ENCODE results near the gene SMIM41.

GRCh38 chr12:52147964-52148463 is 68.5 kb downstream of the SMIM41 start:
- TF ChIP-seq, protein P1, sequence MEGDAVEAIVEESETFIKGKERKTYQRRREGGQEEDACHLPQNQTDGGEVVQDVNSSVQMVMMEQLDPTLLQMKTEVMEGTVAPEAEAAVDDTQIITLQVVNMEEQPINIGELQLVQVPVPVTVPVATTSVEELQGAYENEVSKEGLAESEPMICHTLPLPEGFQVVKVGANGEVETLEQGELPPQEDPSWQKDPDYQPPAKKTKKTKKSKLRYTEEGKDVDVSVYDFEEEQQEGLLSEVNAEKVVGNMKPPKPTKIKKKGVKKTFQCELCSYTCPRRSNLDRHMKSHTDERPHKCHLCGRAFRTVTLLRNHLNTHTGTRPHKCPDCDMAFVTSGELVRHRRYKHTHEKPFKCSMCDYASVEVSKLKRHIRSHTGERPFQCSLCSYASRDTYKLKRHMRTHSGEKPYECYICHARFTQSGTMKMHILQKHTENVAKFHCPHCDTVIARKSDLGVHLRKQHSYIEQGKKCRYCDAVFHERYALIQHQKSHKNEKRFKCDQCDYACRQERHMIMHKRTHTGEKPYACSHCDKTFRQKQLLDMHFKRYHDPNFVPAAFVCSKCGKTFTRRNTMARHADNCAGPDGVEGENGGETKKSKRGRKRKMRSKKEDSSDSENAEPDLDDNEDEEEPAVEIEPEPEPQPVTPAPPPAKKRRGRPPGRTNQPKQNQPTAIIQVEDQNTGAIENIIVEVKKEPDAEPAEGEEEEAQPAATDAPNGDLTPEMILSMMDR (IDR thresholded peaks at IDR 0.05) = no peak
- TF ChIP-seq POLR2A (IDR thresholded peaks at IDR 0.05) = no peak
